Stimulated activated CD8-positive, alpha-beta memory T cell treated with anti-CD3 and anti-CD28 coated beads, Interleukin-4, amount 100 ng/mL, for 1 hour (primary cell): Measurements from ENCODE around the gene PDAP1.
"Not testable (repeated sequence)": the region's sequence is repeated elsewhere in the genome, so short reads cannot be mapped to it uniquely, and the experiment has no call there.

Source experiments
- DNase-seq, 2 donors: peaks; one replicate each; pipeline ENCODE4 v3.0.0-alpha.2; 2020; ENCODE audit warnings: low read depth in 2 of 2, low spot score in 1 of 2

The PDAP1 gene, protein sequence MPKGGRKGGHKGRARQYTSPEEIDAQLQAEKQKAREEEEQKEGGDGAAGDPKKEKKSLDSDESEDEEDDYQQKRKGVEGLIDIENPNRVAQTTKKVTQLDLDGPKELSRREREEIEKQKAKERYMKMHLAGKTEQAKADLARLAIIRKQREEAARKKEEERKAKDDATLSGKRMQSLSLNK

DNA sequence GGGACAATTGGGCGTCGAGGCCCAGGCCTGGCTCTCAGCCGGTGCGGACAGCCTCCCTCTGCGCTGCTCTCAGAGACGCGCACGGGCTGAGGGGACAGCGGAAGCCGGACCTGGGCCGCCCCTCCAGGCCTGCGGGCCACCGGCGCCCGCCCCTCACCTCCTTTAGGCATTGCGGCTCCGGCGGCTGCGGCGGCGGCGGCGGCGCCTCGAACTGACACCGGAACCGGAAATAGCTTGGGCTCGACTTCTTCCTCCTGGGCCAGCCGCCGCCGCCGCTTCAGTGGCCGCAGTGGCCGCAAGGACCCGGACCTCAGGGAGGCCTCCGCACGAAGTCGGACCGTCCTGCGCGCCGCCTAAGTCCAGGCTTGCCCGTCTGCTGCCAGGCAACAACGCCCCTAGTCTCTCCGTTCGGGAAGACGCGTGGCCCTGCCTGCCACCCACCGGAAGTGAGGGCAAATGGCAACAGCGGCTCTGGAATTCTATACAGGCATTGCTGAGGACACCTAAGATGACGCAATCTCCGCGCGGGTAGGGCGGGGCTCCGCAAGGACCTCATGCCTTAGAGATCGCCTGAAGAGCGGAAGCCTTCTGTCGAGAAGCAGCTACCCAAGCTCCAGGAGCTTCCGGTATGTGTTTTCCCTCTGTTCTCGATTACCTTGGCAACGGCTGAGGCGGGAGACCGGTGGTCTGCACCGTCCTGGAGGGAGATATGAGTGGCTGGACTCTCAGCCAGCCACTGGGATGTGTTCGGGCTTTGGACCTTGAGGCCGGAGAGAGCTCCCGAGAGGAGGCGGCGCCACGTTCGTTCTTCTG lies at the start of gene PDAP1, which contains the start of gene BUD31:
Gene PDAP1, minus strand, starts transcription at position 219 of the 813 bp plus-strand sequence. Its CDS starts 49 bp downstream, at position 170.
Gene BUD31, plus strand, starts transcription at position 591 of the 813 bp plus-strand sequence. CDS start 2,124 bp downstream, outside the sequence.
- peak; percentile 88 to 92 for DNase-seq

DNA sequence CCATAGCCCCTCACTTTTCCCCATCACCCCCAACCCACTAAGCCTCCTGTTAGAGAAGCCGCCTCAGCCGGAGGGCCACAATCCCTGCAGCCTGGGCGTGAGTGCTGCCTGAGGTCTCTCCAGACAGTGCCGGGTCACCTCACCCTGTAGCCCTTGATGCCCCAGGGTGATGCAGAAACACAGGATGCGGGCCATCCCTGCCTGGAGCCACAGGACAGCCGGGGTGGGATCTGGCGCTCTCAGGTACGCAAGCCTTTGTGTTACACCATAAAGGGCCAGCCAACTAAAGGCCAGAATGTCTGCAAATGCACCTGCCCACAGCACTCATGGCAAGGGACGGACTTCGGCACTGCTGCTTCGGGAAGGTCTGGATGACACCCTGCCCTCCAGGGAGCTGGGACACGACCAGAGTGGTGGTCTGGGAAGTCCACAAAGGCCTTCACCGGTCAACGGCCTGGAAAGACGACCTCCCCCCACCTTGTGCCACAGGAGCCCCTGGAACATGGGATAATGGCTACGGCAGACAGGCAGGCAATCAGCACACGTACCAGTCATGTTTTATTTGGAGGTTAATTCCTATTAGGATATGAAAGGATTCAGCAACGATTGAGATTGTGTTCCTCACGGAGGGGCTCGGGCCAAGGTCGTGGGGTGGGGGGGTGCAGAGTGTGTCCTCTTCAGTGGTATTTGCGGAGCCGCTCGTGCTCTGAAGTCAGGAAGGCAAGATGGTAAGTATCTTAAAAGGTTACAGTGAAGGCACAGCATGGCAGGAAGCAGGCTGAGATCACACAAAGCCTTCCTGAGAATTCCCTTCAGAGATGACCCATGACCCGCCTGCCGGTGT lies 49.5 kb upstream of the PDAP1 start:
- no peak for DNase-seq

DNA sequence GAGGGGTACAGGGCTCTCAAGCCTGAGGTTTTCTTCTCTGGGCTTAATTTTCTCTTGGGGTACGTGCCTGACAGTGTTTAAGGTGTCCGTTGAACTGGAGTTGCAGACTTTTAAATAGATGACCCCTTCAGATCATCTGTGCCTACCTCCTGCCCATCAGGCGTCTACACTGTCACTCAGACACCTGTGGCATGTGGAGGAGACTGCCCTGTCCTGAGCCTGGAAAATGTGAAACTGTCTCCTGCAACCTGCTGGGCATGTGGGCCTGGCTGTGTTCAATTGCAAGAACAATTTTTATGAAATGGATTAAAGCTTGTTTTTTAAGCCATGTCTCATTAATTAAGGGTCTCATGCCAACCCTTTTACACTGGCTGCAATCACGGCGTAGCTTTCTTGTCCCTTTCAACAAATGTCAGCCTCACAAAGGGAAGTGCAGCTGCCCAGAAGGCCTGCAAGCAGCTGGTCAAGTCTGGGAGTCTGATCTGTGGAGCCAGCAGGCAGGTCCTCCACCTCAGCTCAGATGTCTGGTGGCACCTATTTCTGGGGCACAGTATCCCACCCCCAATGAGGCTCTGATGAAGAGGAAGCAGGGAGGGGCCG lies 48.8 kb upstream of the PDAP1 start:
- no peak for DNase-seq

DNA sequence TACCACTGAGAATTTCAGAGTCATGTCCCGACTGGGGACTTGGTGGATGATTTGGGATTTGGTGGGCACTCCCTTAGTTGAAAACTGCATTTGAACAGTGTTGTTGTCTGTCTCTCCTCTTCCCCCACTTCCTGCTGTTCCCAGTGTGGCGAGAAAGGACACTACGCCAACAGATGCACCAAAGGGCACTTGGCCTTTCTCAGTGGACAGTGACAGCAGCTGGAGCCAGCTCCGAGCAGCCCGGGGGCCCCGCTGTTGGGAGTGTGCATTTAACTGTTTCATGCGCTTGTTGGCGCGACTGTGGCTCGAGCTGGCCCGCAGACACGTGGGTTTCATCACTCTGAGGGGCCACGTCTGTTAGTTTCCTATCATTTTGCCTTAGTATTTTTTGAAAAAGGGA lies 47.9 kb upstream of the PDAP1 start:
- no peak for DNase-seq

DNA sequence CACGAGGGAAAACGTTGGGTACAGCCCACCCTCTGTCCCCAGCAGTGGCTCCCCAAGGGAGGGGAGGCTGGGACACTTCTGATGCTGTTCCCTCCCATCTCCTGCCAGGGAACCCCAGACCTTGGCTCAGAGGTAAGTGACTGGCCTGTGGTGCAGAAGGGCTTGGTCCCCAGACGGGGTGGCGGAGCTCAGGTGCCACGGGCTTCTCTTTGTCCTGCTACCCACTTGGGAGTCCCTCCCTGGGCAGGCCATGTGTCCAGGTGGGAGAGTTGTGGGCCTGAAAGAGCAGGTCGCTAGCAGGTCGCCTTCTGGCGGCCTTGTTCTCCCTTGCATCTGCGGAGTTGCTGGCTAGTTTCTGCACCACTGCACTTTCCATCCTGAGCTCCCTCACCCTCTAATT lies 47.5 kb upstream of the PDAP1 start:
- DNase-seq = no peak

DNA sequence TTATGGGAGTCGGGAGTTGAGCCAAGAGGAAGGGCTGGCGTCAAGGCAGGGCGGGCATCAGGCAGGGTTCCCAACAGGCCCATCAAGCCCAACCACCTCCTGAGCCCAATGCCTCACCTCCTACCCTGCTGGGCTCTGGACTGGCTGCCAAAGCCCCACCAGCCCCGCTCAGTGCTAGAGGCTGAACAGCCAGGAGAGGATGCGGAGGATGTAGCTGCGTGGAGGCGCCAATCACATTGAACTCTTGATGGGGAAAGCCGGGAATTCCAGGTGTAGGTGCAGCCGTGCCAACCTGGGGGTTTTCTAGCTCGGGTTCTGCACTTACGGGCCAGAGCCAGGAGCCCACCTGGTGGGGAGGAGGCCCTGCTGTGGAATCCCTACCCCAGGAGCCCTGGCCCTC lies 44.7 kb upstream of the PDAP1 start:
- DNase-seq = no peak

- DNase-seq = no peak
Measured at GRCh38 chr7:99452541-99452940, 44.1 kb upstream of the PDAP1 start.

GRCh38 chr7:99451936-99452335 lies 43.5 kb upstream of the PDAP1 start:
- DNase-seq = no peak

- DNase-seq = no peak
Measured at GRCh38 chr7:99449326-99449725, 40.9 kb upstream of the PDAP1 start.

DNA sequence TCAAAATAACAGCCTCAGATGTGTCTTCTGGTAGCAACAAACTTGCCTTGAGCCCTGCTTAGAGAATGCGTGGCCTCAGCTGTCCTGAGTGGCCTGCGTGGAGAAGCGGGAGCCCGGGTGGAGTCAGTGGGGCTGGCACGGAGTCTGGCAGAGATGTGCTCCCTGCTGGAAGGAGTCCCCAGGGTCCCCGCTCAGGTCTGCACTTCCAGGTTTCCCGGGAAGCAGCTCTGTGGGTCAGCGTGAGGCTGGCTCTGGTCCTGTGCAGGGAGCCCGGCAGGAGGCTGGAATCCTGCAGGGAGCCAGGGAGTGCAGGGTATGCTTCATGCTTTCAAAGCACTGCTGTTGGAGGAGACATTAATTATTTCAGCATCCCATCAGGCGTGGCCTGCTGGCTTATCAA lies 40.5 kb upstream of the PDAP1 start:
- no peak for DNase-seq

DNA sequence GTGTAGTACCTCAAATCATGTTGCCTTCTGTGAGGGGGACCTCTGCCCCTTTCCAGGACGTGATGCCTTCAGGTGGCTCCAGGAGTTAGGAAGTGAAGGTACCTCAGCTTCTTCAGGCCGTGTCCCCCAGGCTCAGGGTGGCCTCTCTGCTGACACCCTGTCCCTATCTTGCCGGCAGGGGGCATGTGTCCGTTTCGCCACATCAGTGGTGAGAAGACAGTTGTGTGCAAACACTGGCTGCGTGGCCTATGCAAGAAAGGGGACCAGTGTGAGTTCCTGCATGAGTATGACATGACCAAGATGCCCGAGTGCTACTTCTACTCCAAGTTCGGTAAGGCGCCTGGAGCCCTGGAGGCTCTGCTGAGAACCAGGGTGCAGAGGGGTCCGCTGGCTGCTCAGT lies 39.5 kb upstream of the PDAP1 start:
- DNase-seq = no peak

GRCh38 chr7:99446096-99446495 lies 37.7 kb upstream of the PDAP1 start:
- DNase-seq = no peak

DNA sequence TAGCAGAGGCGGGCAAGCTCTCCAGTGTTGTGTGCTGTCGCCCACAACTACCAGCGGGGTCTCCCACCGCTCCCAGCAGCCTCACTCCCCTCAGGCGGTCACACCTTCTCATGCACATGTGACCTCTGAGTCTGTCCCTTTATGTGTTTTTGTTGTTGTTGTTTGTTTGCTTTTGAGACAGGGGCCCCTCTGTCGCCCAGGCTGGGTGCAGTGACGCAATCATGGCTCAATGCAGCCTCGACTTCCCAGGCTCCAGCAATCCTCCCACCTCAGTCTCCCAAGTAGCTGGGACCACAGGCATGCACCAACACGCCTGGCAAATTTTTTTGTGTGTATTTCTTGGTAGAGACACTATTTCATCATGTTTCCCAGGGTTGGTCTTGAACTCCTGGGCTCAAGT lies 31.8 kb upstream of the PDAP1 start:
- DNase-seq = no peak

DNA sequence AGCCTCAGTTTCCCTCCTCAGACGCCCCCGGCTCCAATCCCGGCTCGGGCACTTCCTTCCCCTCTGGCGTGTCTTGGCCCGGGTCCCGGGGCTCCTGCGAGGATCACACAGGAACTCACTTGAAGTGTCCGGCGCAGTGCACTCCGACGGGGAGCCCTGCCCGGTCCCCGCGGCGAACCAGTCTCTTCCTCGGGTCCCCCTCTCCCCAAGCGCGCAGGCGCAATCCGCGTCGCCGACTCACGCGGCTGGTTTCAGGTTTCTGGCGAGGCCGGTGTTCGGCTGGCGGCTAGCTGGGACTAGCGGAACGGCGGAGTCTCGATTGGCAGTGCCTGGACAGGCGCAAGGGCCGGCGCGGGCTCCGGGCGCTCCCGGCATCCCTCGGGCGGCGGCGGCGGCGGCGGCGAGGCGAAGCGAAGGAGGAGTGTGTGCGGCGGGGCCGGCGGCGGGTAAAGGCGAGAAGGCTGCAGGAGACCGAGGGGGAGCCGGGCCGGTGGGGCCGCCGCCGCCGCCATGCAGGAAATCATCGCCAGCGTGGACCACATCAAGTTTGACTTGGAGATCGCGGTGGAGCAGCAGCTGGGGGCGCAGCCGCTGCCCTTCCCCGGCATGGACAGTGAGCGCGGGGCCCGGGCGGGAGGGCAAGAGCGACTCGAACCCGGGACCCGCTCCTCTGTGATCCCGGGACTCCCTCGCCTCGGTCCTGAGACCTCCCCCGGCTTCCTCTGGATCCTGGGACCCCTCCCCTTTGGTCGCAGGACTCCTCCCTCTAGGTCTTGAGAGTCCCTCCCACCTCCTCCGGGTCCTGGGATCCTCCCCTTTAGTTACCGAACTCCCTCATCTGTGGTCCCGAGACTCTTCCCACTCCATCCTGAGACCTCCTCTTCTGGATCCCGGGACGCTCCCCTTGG lies 30.4 kb upstream of the PDAP1 start, which contains the start of the genes CPSF4 and PTCD1:
Gene CPSF4, plus strand, starts transcription at position 371 of the 908 bp plus-strand sequence. Its CDS starts 140 bp downstream, at position 511.
Gene PTCD1, minus strand, starts transcription at position 226 of the 908 bp plus-strand sequence. CDS start 3,556 bp downstream, outside the sequence.
- peak; percentile 61 to 81 for DNase-seq

DNA sequence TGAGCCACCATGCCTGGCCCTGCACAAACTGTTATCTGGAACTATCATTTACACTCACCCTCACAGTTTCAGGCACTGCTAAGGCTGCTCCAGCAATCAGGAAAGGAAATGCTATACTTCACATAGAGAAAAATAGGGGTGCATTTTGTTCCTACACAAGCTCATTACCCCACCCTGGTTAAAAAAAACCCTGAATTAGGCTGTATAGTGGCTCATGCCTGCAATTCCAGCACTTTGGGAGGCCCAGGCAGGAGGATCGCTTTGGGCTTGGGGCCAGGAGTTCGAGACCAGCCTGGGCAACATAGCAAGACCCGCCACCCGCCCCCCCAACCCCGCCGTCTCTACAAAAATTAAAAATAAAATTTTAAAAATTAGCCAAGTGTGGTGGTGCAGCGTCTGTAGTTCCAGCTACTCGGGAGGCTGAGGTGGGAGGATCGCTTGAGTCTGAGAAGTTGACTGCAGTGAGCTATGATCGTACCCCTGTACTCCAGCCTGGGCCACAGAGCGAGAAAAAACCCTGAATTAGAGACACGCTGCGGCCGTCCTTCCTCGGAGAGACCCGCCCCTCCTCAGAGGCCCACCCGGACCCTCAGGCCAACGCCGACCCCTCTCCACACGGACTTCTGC lies 29.7 kb upstream of the PDAP1 start:
- no peak for DNase-seq

GRCh38 chr7:99433158-99433557 lies 24.8 kb upstream of the PDAP1 start:
- DNase-seq = no peak

DNA sequence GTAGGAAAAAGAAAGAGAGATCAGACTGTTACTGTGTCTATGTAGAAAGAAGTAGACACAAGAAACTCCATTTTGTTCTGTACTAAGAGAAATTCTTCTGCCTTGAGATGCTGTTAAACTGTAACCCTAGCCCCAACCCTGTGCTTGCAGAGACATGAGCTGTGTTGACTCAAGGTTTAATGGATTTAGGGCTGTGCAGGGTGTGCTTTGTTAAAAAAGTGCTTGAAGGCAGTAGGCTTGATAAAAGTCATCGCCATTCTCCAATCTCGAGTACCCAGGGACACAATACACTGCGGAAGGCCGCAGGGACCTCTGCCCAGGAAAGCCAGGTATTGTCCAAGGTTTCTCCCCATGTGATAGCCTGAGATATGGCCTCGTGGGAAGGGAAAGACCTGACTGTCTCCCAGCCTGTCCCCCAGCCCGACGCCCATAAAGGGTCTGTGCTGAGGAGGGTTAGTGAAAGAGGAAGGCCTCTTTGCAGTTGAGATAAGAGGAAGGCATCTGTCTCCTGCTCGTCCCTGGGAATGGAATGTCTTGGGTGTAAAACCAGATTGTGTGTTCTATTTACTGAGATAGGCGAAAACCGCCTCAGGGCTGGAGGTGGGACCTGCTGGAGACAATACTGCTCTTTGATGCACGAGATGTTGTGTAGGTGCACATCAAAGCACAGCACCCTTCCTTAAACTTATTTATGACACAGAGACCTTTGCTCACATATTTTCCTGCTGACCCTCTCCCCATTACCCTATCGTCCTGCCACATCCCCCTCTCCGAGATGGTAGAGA lies 23.6 kb upstream of the PDAP1 start:
- not testable (repeated sequence) for DNase-seq

DNA sequence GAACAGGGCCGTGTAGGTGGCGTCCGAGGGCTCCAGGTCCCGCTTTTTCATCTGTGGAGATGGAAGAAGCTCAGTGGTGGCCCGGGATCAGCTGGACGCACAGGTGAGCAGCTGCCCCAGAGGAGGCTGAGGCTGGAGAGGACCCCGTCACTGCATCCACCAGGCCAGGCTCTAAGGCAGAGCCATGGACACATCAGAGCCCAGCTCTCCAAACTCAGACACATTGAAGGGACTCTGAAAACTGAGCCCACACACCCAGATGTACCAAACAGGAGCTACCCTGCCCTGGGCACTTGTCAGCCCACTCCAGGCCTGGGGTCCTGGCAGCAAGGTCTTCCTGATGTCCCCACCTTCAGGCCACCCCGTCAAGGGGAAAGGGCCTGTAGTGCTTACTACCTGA lies 21.4 kb upstream of the PDAP1 start:
- DNase-seq = no peak
